Liver (tissue), 9 donors: ENCODE measurements around the gene LSM2. TPM values are rescaled to one million over a fixed set of nuclear protein-coding genes. Genes with fewer than 3 reads are reported as not detected.

Source experiments
- DNase-seq: peaks from one replicate; pipeline ENCODE4 v3.0.0-alpha.2; 2017; ENCODE audit warnings: low spot score
- H3K27ac ChIP-seq, 2 donors: one replicate each; pipeline ENCODE4 v1.7.0; 2013; ENCODE audit warnings: inconsistent platforms in 2 of 2, low read length in 2 of 2, control low read depth in 1 of 2, low read depth in 1 of 2, mild to moderate bottlenecking in 1 of 2
- H3K27me3 ChIP-seq, 4 donors: one replicate each; pipeline versions ENCODE4 v1.6.1 to v1.7.0; 2013; ENCODE audit warnings: low read length in 3 of 4, inconsistent platforms in 1 of 4, mild to moderate bottlenecking in 1 of 4, moderate library complexity in 1 of 4; ENCODE audit not compliant: control insufficient read depth in 4 of 4, insufficient read depth in 4 of 4
- H3K36me3 ChIP-seq, 4 donors: one replicate each; pipeline versions ENCODE4 v1.6.1 to v1.7.0; 2013; ENCODE audit warnings: low read length in 3 of 4, mild to moderate bottlenecking in 3 of 4, low read depth in 1 of 4, moderate library complexity in 1 of 4; ENCODE audit not compliant: control insufficient read depth in 4 of 4, insufficient read depth in 3 of 4
- H3K4me1 ChIP-seq, 4 donors: one replicate each; pipeline versions ENCODE4 v1.6.1 to v1.7.0; 2013; ENCODE audit warnings: low read length in 3 of 4, mild to moderate bottlenecking in 3 of 4, moderate library complexity in 1 of 4; ENCODE audit not compliant: control insufficient read depth in 4 of 4, insufficient read depth in 4 of 4
- H3K4me3 ChIP-seq, 3 donors: one replicate each; pipeline versions ENCODE4 v1.6.1 to v1.7.0; 2013; ENCODE audit warnings: low read length in 3 of 3, control low read depth in 1 of 3, low read depth in 1 of 3, mild to moderate bottlenecking in 1 of 3
- H3K9ac ChIP-seq, 2 donors: one replicate each; pipeline ENCODE4 v1.7.0; 2013; ENCODE audit warnings: low read length in 2 of 2, mild to moderate bottlenecking in 2 of 2, moderate library complexity in 2 of 2, control low read depth in 1 of 2, low read depth in 1 of 2
- H3K9me3 ChIP-seq, 4 donors: one replicate each; pipeline versions ENCODE4 v1.6.1 to v1.7.0; 2013; ENCODE audit warnings: low read length in 3 of 4; ENCODE audit not compliant: control insufficient read depth in 4 of 4
- EGR1 ChIP-seq, 2 donors: IDR thresholded peaks; 2 replicates each; pipeline ENCODE4 v1.6.1; 2016 to 2018; ENCODE audit warnings: antibody characterized with exemption in 2 of 2, low read depth in 2 of 2
- FOXA1 ChIP-seq: IDR thresholded peaks from 2 replicates; pipeline ENCODE4 v1.6.1; 2016; ENCODE audit warnings: antibody characterized with exemption
- FOXA2 ChIP-seq: IDR thresholded peaks from 2 replicates; pipeline ENCODE4 v1.6.1; 2016; ENCODE audit warnings: antibody characterized with exemption
- GABPA ChIP-seq, 2 donors: IDR thresholded peaks in 1 of 2; conservative IDR thresholded peaks in 1 of 2; 2 replicates each; pipeline ENCODE4 v1.6.1; 2016; ENCODE audit warnings: antibody characterized with exemption in 2 of 2, mild to moderate bottlenecking in 1 of 2, moderate library complexity in 1 of 2
- HNF4A ChIP-seq, 2 donors: conservative IDR thresholded peaks; 2 replicates each; pipeline ENCODE4 v1.6.1; 2016; ENCODE audit warnings: antibody characterized with exemption in 2 of 2, mild to moderate bottlenecking in 2 of 2
- HNF4G ChIP-seq: IDR thresholded peaks from 2 replicates; pipeline ENCODE4 v1.6.1; 2016; ENCODE audit warnings: antibody characterized with exemption
- JUND ChIP-seq, 2 donors: IDR thresholded peaks; 2 replicates each; pipeline ENCODE4 v1.6.1; 2016; ENCODE audit warnings: antibody characterized with exemption in 2 of 2
- MAX ChIP-seq: IDR thresholded peaks from 2 replicates; pipeline ENCODE4 v1.6.1; 2016; ENCODE audit warnings: antibody characterized with exemption
- NR2F2 ChIP-seq: IDR thresholded peaks from 2 replicates; pipeline ENCODE4 v1.6.1; 2016; ENCODE audit warnings: antibody characterized with exemption
- RAD21 ChIP-seq, 2 donors: IDR thresholded peaks; 2 replicates each; pipeline ENCODE4 v1.6.1; 2016; ENCODE audit warnings: antibody characterized with exemption in 2 of 2, mild to moderate bottlenecking in 2 of 2
- RXRA ChIP-seq, 2 donors: IDR thresholded peaks; 2 replicates each; pipeline ENCODE4 v1.6.1; 2017 to 2018; ENCODE audit warnings: antibody characterized with exemption in 2 of 2, mild to moderate bottlenecking in 1 of 2
- SP1 ChIP-seq: IDR thresholded peaks from 2 replicates; pipeline ENCODE4 v1.6.1; 2018; ENCODE audit warnings: antibody characterized with exemption, mild to moderate bottlenecking
- TAF1 ChIP-seq: conservative IDR thresholded peaks from 2 replicates; pipeline ENCODE4 v1.6.1; 2016; ENCODE audit warnings: antibody characterized with exemption, mild to moderate bottlenecking
- YY1 ChIP-seq: IDR thresholded peaks from 2 replicates; pipeline ENCODE4 v1.6.1; 2016; ENCODE audit warnings: antibody characterized with exemption, mild to moderate bottlenecking
- ZBTB33 ChIP-seq: IDR thresholded peaks from 2 replicates; pipeline ENCODE4 v1.6.1; 2016; ENCODE audit warnings: antibody characterized with exemption
- WGBS: extraction: QIAGEN DNeasy Blood & Tissue Kit; methylation state at CpG from one replicate; pipeline ENCODE4 v1.1.7; 2013; 5-methylcytosine and 5-hydroxymethylcytosine counted together
- polyA plus RNA-seq, 2 donors: library from polyadenylated mRNA; stranded (reverse) in 1 of 2; unstranded in 1 of 2; fragments of 200-250 nt in 1 of 2; fragments of >200 nt in 1 of 2; fragmentation: Nextera tagmentation in 1 of 2; extraction: Ambion mirVana in 1 of 2; gene quantifications; one replicate each; pipeline versions ENCODE4 v1.2.1 to v1.2.3, GENCODE V29; 2013 to 2015
- total RNA-seq, 2 donors: library from RNA; depleted of rRNA; stranded (reverse); fragments of >200 nt; gene quantifications; one replicate each; pipeline ENCODE4 v1.2.3, GENCODE V29; 2014
- TF ChIP-seq, protein P1 (sequence below): IDR thresholded peaks from 2 replicates; pipeline ENCODE4 v1.6.1; 2016; ENCODE audit warnings: antibody characterized with exemption
- TF ChIP-seq, protein P2 (sequence below): IDR thresholded peaks from 2 replicates; pipeline ENCODE4 v1.6.1; 2016; ENCODE audit warnings: antibody characterized with exemption, mild to moderate bottlenecking
- TF ChIP-seq, protein P3 (sequence below): fragments of 150-350 bp; IDR thresholded peaks from 2 replicates; pipeline ENCODE4 v1.5.1; 2017; ENCODE audit warnings: improper control_type of control experiment, low read depth, low read length; ENCODE audit not compliant: missing input control
- donor health status: healthy.
- donor health status: healthy.
- donor health status: healthy.
- donor health status: healthy.
- donor health status: healthy.

LSM2 gene
- total and polyA plus RNA-seq, 4 donors, result 7.3 to 18.7 (median 15.5) TPM

- no peak for DNase-seq
- H3K4me1 ChIP-seq, result peaks cover 6 to 39% (median 28%) of the 10 kb centered on the region in 4 donors
- no peak overlapping the region for H3K4me3 ChIP-seq
- TF ChIP-seq MAX (no peak), FOXA2 (no peak), GABPA (IDR thresholded peaks at IDR 0.05 in 1 of 2, conservative IDR thresholded peaks at IDR 0.05 in 1 of 2) (no peak), YY1 (no peak), JUND (IDR thresholded peaks at IDR 0.05) (no peak), HNF4G (no peak), SP1 (no peak), NR2F2 (no peak), RXRA (IDR thresholded peaks at IDR 0.05) (no peak), FOXA1 (no peak), ZBTB33 (no peak), TAF1 (no peak), HNF4A (conservative IDR thresholded peaks at IDR 0.05) (no peak), RAD21 (IDR thresholded peaks at IDR 0.05) (no peak), EGR1 (IDR thresholded peaks at IDR 0.05; ENCODE audit: low read depth in 2 of 2) (no peak)
- TF ChIP-seq, protein P1, sequence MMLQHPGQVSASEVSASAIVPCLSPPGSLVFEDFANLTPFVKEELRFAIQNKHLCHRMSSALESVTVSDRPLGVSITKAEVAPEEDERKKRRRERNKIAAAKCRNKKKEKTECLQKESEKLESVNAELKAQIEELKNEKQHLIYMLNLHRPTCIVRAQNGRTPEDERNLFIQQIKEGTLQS, result no peak
- TF ChIP-seq, protein P2, sequence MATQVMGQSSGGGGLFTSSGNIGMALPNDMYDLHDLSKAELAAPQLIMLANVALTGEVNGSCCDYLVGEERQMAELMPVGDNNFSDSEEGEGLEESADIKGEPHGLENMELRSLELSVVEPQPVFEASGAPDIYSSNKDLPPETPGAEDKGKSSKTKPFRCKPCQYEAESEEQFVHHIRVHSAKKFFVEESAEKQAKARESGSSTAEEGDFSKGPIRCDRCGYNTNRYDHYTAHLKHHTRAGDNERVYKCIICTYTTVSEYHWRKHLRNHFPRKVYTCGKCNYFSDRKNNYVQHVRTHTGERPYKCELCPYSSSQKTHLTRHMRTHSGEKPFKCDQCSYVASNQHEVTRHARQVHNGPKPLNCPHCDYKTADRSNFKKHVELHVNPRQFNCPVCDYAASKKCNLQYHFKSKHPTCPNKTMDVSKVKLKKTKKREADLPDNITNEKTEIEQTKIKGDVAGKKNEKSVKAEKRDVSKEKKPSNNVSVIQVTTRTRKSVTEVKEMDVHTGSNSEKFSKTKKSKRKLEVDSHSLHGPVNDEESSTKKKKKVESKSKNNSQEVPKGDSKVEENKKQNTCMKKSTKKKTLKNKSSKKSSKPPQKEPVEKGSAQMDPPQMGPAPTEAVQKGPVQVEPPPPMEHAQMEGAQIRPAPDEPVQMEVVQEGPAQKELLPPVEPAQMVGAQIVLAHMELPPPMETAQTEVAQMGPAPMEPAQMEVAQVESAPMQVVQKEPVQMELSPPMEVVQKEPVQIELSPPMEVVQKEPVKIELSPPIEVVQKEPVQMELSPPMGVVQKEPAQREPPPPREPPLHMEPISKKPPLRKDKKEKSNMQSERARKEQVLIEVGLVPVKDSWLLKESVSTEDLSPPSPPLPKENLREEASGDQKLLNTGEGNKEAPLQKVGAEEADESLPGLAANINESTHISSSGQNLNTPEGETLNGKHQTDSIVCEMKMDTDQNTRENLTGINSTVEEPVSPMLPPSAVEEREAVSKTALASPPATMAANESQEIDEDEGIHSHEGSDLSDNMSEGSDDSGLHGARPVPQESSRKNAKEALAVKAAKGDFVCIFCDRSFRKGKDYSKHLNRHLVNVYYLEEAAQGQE, result no peak
- TF ChIP-seq, protein P3, sequence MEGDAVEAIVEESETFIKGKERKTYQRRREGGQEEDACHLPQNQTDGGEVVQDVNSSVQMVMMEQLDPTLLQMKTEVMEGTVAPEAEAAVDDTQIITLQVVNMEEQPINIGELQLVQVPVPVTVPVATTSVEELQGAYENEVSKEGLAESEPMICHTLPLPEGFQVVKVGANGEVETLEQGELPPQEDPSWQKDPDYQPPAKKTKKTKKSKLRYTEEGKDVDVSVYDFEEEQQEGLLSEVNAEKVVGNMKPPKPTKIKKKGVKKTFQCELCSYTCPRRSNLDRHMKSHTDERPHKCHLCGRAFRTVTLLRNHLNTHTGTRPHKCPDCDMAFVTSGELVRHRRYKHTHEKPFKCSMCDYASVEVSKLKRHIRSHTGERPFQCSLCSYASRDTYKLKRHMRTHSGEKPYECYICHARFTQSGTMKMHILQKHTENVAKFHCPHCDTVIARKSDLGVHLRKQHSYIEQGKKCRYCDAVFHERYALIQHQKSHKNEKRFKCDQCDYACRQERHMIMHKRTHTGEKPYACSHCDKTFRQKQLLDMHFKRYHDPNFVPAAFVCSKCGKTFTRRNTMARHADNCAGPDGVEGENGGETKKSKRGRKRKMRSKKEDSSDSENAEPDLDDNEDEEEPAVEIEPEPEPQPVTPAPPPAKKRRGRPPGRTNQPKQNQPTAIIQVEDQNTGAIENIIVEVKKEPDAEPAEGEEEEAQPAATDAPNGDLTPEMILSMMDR, result no peak
- H3K9me3 ChIP-seq, result no peaks in the 10 kb centered on the region
- no peak overlapping the region for H3K9ac ChIP-seq
- 88% methylated on average over 43 of the region's 43 CpGs for WGBS
- no peaks in the 10 kb centered on the region for H3K27me3 ChIP-seq
- H3K27ac ChIP-seq, result peak overlapping the region; percentile 26 to 31
- peaks cover 5 to 39% (median 9%) of the 10 kb centered on the region in 4 donors for H3K36me3 ChIP-seq
Observed at GRCh38 chr6:31778999-31779885, 27.5 kb downstream of the LSM2 start.
